DOHH2 (cell line): ENCODE data around the gene SRR.

Source experiments
- EZH2phosphoT487 ChIP-seq: fragments of 200-600 bp; sonication (generic); IDR thresholded peaks from 2 replicates; pipeline ENCODE4 v1.6.1; 2017; ENCODE audit warnings: borderline replicate concordance, mild to moderate bottlenecking, antibody characterized with exemption, low read length, moderate library complexity, mixed read lengths
- TF ChIP-seq, protein P1 (sequence below): fragments of 200-600 bp; sonication (generic); IDR thresholded peaks from one replicate; pipeline ENCODE4 v1.5.1; 2014; ENCODE audit warnings: antibody characterized with exemption, mild to moderate bottlenecking, low read depth, low read length; ENCODE audit not compliant: poor library complexity, severe bottlenecking

DNA sequence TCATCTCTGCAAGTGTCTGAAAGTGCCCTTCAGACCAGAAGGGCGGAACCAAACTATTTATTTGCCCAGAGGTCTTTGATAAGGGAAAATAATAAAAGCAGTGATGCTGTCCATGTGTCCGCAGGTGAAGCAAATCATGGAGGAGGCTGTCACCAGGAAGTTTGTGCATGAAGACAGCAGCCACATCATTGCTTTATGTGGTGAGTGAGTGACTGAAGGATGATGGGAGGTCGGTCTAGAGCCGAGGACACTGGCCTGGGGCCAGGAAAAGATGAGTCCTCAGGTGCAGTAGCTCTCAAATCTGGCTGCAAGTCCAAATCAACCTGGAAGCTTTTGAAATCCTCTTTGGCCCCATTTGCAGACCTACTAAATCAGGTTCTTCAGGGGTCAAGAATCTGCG is 39.7 kb downstream of the SRR start:
- TF ChIP-seq, protein P1, sequence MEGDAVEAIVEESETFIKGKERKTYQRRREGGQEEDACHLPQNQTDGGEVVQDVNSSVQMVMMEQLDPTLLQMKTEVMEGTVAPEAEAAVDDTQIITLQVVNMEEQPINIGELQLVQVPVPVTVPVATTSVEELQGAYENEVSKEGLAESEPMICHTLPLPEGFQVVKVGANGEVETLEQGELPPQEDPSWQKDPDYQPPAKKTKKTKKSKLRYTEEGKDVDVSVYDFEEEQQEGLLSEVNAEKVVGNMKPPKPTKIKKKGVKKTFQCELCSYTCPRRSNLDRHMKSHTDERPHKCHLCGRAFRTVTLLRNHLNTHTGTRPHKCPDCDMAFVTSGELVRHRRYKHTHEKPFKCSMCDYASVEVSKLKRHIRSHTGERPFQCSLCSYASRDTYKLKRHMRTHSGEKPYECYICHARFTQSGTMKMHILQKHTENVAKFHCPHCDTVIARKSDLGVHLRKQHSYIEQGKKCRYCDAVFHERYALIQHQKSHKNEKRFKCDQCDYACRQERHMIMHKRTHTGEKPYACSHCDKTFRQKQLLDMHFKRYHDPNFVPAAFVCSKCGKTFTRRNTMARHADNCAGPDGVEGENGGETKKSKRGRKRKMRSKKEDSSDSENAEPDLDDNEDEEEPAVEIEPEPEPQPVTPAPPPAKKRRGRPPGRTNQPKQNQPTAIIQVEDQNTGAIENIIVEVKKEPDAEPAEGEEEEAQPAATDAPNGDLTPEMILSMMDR: no peak
- no peak for TF ChIP-seq EZH2phosphoT487
